GM23338 (cell line): ENCODE data around the gene ARL5A. TPM values are rescaled to one million over a fixed set of nuclear protein-coding genes. Genes with fewer than 3 reads are reported as not detected.

Experiments
- CREB1 ChIP-seq: fragments of 250-450 bp; sonication (Bioruptor Pico); IDR thresholded peaks from 2 replicates; pipeline ENCODE4 v1.5.0; 2020; ENCODE audit warnings: low read depth, mild to moderate bottlenecking, moderate library complexity
- EZH2phosphoT487 ChIP-seq: fragments of 200-600 bp; sonication (generic); IDR thresholded peaks from one replicate; pipeline ENCODE4 v1.8.1; 2018; ENCODE audit warnings: antibody characterized with exemption; ENCODE audit not compliant: unreplicated experiment
- JUNB ChIP-seq: IDR thresholded peaks from one replicate; pipeline ENCODE4 v1.6.1; 2016; ENCODE audit warnings: antibody characterized with exemption; ENCODE audit not compliant: unreplicated experiment
- NANOG ChIP-seq: IDR thresholded peaks from 2 replicates; pipeline ENCODE4 v1.6.1; 2016; ENCODE audit warnings: antibody characterized with exemption, borderline replicate concordance
- ZNF331 ChIP-seq: fragments of 250-450 bp; sonication (Bioruptor Pico); IDR thresholded peaks from 2 replicates; pipeline ENCODE4 v1.5.0; 2020; ENCODE audit warnings: low read depth, mild to moderate bottlenecking, moderate library complexity
- polyA plus RNA-seq: library from polyadenylated mRNA; unstranded; fragments of >200 nt; fragmentation: Nextera tagmentation; extraction: Ambion mirVana; gene quantifications from 2 replicates; pipeline ENCODE4 v1.2.1, GENCODE V29; 2016
- total RNA-seq: library from RNA; depleted of rRNA; stranded (reverse); fragments of >200 nt; shearing (Covaris generic); gene quantifications from 2 replicates; pipeline ENCODE4 v1.2.3, GENCODE V29; 2014
- TF ChIP-seq, protein P1 (sequence below): fragments of 250-450 bp; sonication (Bioruptor Pico); IDR thresholded peaks from 2 replicates; pipeline ENCODE4 v1.5.0; 2020; ENCODE audit warnings: mild to moderate bottlenecking, moderate library complexity
- TF ChIP-seq, protein P2 (sequence below): IDR thresholded peaks from 2 replicates; pipeline ENCODE4 v1.6.1; 2016; ENCODE audit warnings: antibody characterized with exemption
- TF ChIP-seq, protein P3 (sequence below): IDR thresholded peaks from one replicate; pipeline ENCODE4 v1.6.1; 2018; ENCODE audit warnings: antibody characterized with exemption; ENCODE audit not compliant: unreplicated experiment

ARL5A gene
- total and polyA plus RNA-seq, 2 experiments from 2014 or later, result 26.8 to 104 TPM

DNA sequence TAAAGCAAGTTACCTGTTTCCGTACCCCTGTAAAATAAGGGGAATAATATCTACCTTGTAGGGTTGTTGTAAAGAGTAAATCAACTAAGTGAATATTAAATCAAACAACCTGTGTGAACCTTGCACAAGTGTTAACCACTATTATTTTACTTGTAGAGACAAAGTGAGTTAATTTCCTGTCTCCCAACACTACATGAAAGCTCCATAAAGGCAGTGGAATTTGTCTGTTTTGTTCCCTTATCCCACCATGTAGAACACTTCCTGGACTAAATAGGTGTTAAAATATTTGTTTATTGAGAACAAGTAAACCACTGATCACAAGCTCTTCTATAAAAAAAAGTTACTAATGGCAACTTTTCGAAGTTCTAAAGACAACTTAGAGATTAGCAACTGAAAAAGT, 3.3 kb downstream of the ARL5A start (continued):
- TF ChIP-seq, protein P1, sequence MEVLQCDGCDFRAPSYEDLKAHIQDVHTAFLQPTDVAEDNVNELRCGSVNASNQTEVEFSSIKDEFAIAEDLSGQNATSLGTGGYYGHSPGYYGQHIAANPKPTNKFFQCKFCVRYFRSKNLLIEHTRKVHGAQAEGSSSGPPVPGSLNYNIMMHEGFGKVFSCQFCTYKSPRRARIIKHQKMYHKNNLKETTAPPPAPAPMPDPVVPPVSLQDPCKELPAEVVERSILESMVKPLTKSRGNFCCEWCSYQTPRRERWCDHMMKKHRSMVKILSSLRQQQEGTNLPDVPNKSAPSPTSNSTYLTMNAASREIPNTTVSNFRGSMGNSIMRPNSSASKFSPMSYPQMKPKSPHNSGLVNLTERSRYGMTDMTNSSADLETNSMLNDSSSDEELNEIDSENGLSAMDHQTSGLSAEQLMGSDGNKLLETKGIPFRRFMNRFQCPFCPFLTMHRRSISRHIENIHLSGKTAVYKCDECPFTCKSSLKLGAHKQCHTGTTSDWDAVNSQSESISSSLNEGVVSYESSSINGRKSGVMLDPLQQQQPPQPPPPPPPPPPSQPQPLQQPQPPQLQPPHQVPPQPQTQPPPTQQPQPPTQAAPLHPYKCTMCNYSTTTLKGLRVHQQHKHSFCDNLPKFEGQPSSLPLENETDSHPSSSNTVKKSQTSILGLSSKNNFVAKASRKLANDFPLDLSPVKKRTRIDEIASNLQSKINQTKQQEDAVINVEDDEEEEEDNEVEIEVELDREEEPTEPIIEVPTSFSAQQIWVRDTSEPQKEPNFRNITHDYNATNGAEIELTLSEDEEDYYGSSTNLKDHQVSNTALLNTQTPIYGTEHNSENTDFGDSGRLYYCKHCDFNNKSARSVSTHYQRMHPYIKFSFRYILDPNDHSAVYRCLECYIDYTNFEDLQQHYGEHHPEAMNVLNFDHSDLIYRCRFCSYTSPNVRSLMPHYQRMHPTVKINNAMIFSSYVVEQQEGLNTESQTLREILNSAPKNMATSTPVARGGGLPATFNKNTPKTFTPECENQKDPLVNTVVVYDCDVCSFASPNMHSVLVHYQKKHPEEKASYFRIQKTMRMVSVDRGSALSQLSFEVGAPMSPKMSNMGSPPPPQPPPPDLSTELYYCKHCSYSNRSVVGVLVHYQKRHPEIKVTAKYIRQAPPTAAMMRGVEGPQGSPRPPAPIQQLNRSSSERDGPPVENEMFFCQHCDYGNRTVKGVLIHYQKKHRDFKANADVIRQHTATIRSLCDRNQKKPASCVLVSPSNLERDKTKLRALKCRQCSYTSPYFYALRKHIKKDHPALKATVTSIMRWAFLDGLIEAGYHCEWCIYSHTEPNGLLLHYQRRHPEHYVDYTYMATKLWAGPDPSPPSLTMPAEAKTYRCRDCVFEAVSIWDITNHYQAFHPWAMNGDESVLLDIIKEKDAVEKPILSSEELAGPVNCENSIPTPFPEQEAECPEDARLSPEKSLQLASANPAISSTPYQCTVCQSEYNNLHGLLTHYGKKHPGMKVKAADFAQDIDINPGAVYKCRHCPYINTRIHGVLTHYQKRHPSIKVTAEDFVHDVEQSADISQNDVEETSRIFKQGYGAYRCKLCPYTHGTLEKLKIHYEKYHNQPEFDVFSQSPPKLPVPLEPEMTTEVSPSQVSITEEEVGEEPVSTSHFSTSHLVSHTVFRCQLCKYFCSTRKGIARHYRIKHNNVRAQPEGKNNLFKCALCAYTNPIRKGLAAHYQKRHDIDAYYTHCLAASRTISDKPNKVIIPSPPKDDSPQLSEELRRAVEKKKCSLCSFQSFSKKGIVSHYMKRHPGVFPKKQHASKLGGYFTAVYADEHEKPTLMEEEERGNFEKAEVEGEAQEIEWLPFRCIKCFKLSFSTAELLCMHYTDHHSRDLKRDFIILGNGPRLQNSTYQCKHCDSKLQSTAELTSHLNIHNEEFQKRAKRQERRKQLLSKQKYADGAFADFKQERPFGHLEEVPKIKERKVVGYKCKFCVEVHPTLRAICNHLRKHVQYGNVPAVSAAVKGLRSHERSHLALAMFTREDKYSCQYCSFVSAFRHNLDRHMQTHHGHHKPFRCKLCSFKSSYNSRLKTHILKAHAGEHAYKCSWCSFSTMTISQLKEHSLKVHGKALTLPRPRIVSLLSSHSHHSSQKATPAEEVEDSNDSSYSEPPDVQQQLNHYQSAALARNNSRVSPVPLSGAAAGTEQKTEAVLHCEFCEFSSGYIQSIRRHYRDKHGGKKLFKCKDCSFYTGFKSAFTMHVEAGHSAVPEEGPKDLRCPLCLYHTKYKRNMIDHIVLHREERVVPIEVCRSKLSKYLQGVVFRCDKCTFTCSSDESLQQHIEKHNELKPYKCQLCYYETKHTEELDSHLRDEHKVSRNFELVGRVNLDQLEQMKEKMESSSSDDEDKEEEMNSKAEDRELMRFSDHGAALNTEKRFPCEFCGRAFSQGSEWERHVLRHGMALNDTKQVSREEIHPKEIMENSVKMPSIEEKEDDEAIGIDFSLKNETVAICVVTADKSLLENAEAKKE (CRISPR knock-in tag), result no peak
- no peak for TF ChIP-seq ZNF331 (CRISPR knock-in tag)
- TF ChIP-seq, protein P2, sequence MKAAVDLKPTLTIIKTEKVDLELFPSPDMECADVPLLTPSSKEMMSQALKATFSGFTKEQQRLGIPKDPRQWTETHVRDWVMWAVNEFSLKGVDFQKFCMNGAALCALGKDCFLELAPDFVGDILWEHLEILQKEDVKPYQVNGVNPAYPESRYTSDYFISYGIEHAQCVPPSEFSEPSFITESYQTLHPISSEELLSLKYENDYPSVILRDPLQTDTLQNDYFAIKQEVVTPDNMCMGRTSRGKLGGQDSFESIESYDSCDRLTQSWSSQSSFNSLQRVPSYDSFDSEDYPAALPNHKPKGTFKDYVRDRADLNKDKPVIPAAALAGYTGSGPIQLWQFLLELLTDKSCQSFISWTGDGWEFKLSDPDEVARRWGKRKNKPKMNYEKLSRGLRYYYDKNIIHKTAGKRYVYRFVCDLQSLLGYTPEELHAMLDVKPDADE, result no peak
- TF ChIP-seq CREB1, result no peak
- no peak for TF ChIP-seq JUNB
- TF ChIP-seq NANOG, result no peak
- no peak for TF ChIP-seq EZH2phosphoT487
- TF ChIP-seq, protein P3, sequence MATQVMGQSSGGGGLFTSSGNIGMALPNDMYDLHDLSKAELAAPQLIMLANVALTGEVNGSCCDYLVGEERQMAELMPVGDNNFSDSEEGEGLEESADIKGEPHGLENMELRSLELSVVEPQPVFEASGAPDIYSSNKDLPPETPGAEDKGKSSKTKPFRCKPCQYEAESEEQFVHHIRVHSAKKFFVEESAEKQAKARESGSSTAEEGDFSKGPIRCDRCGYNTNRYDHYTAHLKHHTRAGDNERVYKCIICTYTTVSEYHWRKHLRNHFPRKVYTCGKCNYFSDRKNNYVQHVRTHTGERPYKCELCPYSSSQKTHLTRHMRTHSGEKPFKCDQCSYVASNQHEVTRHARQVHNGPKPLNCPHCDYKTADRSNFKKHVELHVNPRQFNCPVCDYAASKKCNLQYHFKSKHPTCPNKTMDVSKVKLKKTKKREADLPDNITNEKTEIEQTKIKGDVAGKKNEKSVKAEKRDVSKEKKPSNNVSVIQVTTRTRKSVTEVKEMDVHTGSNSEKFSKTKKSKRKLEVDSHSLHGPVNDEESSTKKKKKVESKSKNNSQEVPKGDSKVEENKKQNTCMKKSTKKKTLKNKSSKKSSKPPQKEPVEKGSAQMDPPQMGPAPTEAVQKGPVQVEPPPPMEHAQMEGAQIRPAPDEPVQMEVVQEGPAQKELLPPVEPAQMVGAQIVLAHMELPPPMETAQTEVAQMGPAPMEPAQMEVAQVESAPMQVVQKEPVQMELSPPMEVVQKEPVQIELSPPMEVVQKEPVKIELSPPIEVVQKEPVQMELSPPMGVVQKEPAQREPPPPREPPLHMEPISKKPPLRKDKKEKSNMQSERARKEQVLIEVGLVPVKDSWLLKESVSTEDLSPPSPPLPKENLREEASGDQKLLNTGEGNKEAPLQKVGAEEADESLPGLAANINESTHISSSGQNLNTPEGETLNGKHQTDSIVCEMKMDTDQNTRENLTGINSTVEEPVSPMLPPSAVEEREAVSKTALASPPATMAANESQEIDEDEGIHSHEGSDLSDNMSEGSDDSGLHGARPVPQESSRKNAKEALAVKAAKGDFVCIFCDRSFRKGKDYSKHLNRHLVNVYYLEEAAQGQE, result no peak
